ENCODE data around the gene TIGD1. TPM values are rescaled to one million over a fixed set of nuclear protein-coding genes. Genes with fewer than 3 reads are reported as not detected.

Gene TIGD1
- total RNA-seq, 1 experiment from 2014 or later: 7.0 TPM

- no peak for DNase-seq (ENCODE audit: low spot score)
Measured at GRCh38 chr2:232523682-232524597, 26.4 kb downstream of the TIGD1 start.

GRCh38 chr2:232523402-232523681, 27.0 kb downstream of the TIGD1 start:
- no peak for DNase-seq (ENCODE audit: low spot score)

GRCh38 chr2:232522623-232523401, 27.5 kb downstream of the TIGD1 start:
- DNase-seq (ENCODE audit: low spot score): no peak

GRCh38 chr2:232521959-232522622, 28.3 kb downstream of the TIGD1 start:
- DNase-seq (ENCODE audit: low spot score): peak; percentile 44

GRCh38 chr2:232521098-232521497, 29.3 kb downstream of the TIGD1 start:
- DNase-seq (ENCODE audit: low spot score): no peak

- no peak for DNase-seq (ENCODE audit: low spot score)
Measured at GRCh38 chr2:232520489-232520888, 29.9 kb downstream of the TIGD1 start.

- DNase-seq (ENCODE audit: low spot score): no peak
Measured at GRCh38 chr2:232519581-232520438, 30.5 kb downstream of the TIGD1 start, which contains the start of gene PRSS56. Gene PRSS56 (plus strand): TSS chr2:232520388. CDS start chr2:232520599, 211 bp downstream.

GRCh38 chr2:232518844-232519243, 31.5 kb downstream of the TIGD1 start:
- no peak for DNase-seq (ENCODE audit: low spot score)

- no peak for DNase-seq (ENCODE audit: low spot score)
Measured at GRCh38 chr2:232516551-232516950, 33.8 kb downstream of the TIGD1 start.

- no peak for DNase-seq (ENCODE audit: low spot score)
Measured at GRCh38 chr2:232515639-232516038, 34.7 kb downstream of the TIGD1 start.

- DNase-seq (ENCODE audit: low spot score): no peak
Measured at GRCh38 chr2:232513353-232513752, 37.0 kb downstream of the TIGD1 start.

- no peak for DNase-seq (ENCODE audit: low spot score)
Measured at GRCh38 chr2:232512602-232513001, 37.8 kb downstream of the TIGD1 start.

GRCh38 chr2:232511336-232511890, 38.9 kb downstream of the TIGD1 start:
- DNase-seq (ENCODE audit: low spot score): no peak

- no peak for DNase-seq (ENCODE audit: low spot score)
Measured at GRCh38 chr2:232508251-232508650, 42.1 kb downstream of the TIGD1 start.

- no peak for DNase-seq (ENCODE audit: low spot score)
Measured at GRCh38 chr2:232506709-232507108, 43.6 kb downstream of the TIGD1 start.

- DNase-seq (ENCODE audit: low spot score): no peak
Measured at GRCh38 chr2:232505856-232506255, 44.5 kb downstream of the TIGD1 start.

GRCh38 chr2:232504438-232504837, 45.9 kb downstream of the TIGD1 start:
- DNase-seq (ENCODE audit: low spot score): no peak

GRCh38 chr2:232503809-232504323, 46.5 kb downstream of the TIGD1 start:
- no peak for DNase-seq (ENCODE audit: low spot score)

- no peak for DNase-seq (ENCODE audit: low spot score)
Measured at GRCh38 chr2:232502911-232503808, 47.2 kb downstream of the TIGD1 start.

- DNase-seq (ENCODE audit: low spot score): no peak
Measured at GRCh38 chr2:232502511-232502910, 47.8 kb downstream of the TIGD1 start.

Measured in HT-29 (cell line).